BLaER1 treated with 17β-estradiol and CSF1 and Interleukin-3, amounts not matched to agents 10 nM and 100 nM (cell line): ENCODE measurements around the gene PANX1.

Experiments
- H3K27ac ChIP-seq, 11 experiments: shearing (Covaris generic); formaldehyde crosslinking; 2 replicates each; pipeline ENCODE4 v1.8.1; 2022
- H3K27me3 ChIP-seq, 11 experiments: shearing (Covaris generic); formaldehyde crosslinking; 2 replicates each; pipeline ENCODE4 v1.8.1; 2022
- H3K36me3 ChIP-seq, 11 experiments: shearing (Covaris generic); formaldehyde crosslinking; 2 replicates each; pipeline ENCODE4 v1.8.1; 2022
- H3K4me1 ChIP-seq, 10 experiments: shearing (Covaris generic); formaldehyde crosslinking; 2 replicates each; pipeline ENCODE4 v1.8.1; 2022
- H3K4me2 ChIP-seq, 11 experiments: shearing (Covaris generic); formaldehyde crosslinking; 2 replicates each; pipeline ENCODE4 v1.8.1; 2022
- H3K4me3 ChIP-seq, 10 experiments: shearing (Covaris generic); formaldehyde crosslinking; 2 replicates each; pipeline ENCODE4 v1.8.1; 2022
- H3K9ac ChIP-seq, 11 experiments: shearing (Covaris generic); formaldehyde crosslinking; 2 replicates each; pipeline ENCODE4 v1.8.1; 2022
- H3K9me3 ChIP-seq, 11 experiments: shearing (Covaris generic); formaldehyde crosslinking; replicated peaks in 1 of 11; 2 replicates each; pipeline ENCODE4 v1.8.1; 2022
- H4K20me1 ChIP-seq, 11 experiments: shearing (Covaris generic); formaldehyde crosslinking; 2 replicates each; pipeline ENCODE4 v1.8.1; 2022
- Cebpa-rat ChIP-seq, 11 experiments: shearing (Covaris generic); IDR thresholded peaks; 2 replicates each; pipeline ENCODE4 v1.8.1; 2022

The PANX1 gene

GRCh38 chr11:94127638-94128037, 1.0 kb upstream of the PANX1 start:
- H3K9ac ChIP-seq, result peak overlapping the region; percentile 83 to 96 (median 92); a peak in 21 of 22 replicates
- H3K4me2 ChIP-seq, result peak overlapping the region; percentile 86 to 96 (median 90)
- no peaks in the 10 kb centered on the region for H3K27me3 ChIP-seq
- H3K9me3 ChIP-seq, result peaks cover 10 to 31% (median 20%) of the 10 kb centered on the region in 11 experiments; a peak in 20 of 22 replicates
- H3K4me1 ChIP-seq, result peaks cover 44 to 48% (median 46%) of the 10 kb centered on the region in 10 experiments
- no peak for TF ChIP-seq Cebpa-rat (IDR thresholded peaks at IDR 0.05)
- peak overlapping the region in 9 of 11 experiments; percentile 85 to 94 (median 93); a peak in 15 of 22 replicates for H3K27ac ChIP-seq
- H3K4me3 ChIP-seq, result peak overlapping the region; percentile 75 to 95 (median 85)
- H4K20me1 ChIP-seq, result peaks cover 0 to 33% (median 24%) of the 10 kb centered on the region in 11 experiments; a peak in 15 of 22 replicates
- no peaks in the 10 kb centered on the region; a peak in 3 of 22 replicates for H3K36me3 ChIP-seq

GRCh38 chr11:94128291-94128745, 323 bp upstream of the PANX1 start:
- H3K27ac ChIP-seq, result peak overlapping the region; percentile 72 to 94 (median 92); a peak in 21 of 22 replicates
- no peaks in the 10 kb centered on the region for H3K27me3 ChIP-seq
- H3K4me3 ChIP-seq, result peak overlapping the region; percentile 75 to 95 (median 85)
- H3K9me3 ChIP-seq, result peaks cover 10 to 27% (median 20%) of the 10 kb centered on the region in 11 experiments; a peak in 20 of 22 replicates
- TF ChIP-seq Cebpa-rat (IDR thresholded peaks at IDR 0.05), result no peak
- peaks cover 48 to 55% (median 52%) of the 10 kb centered on the region in 10 experiments for H3K4me1 ChIP-seq
- H3K36me3 ChIP-seq, result peaks cover 0 to 3% (median 0%) of the 10 kb centered on the region in 11 experiments; a peak in 4 of 22 replicates
- H3K4me2 ChIP-seq, result peak overlapping the region; percentile 86 to 96 (median 90)
- peaks cover 0 to 40% (median 31%) of the 10 kb centered on the region in 11 experiments; a peak in 19 of 22 replicates for H4K20me1 ChIP-seq
- peak overlapping the region; percentile 83 to 96 (median 92) for H3K9ac ChIP-seq

- Histone ChIP-seq H3K4me1 (peaks cover 62 to 69% (median 66%) of the 10 kb centered on the region in 10 experiments), H3K36me3 (peaks cover 0 to 7% (median 0%) of the 10 kb centered on the region in 11 experiments; a peak in 5 of 22 replicates), H3K9ac (peak overlapping the region; percentile 83 to 96 (median 92)), H3K27ac (peak overlapping the region; percentile 72 to 94 (median 92)), H3K27me3 (no peaks in the 10 kb centered on the region), H3K9me3 (peaks cover 9 to 15% (median 13%) of the 10 kb centered on the region in 11 experiments; a peak in 20 of 22 replicates), H3K4me3 (peak overlapping the region; percentile 75 to 95 (median 85)), H4K20me1 (peaks cover 0 to 54% (median 45%) of the 10 kb centered on the region in 11 experiments; a peak in 19 of 22 replicates), H3K4me2 (peak overlapping the region; percentile 86 to 96 (median 90))
- TF ChIP-seq Cebpa-rat (IDR thresholded peaks at IDR 0.05), result no peak
Observed at GRCh38 chr11:94129512-94130297, 1.1 kb downstream of the PANX1 start.

GRCh38 chr11:94130298-94131046, 1.8 kb downstream of the PANX1 start:
- Histone ChIP-seq H3K9me3 (peaks cover under 1 to 14% (median 6%) of the 10 kb centered on the region in 11 experiments; a peak in 19 of 22 replicates), H3K4me1 (peaks cover 70 to 76% (median 74%) of the 10 kb centered on the region in 10 experiments), H3K27me3 (no peaks in the 10 kb centered on the region), H3K27ac (peak overlapping the region; percentile 72 to 94 (median 92); a peak in 20 of 22 replicates), H3K4me3 (peak overlapping the region; percentile 75 to 95 (median 85)), H3K4me2 (peak overlapping the region; percentile 86 to 96 (median 90)), H3K9ac (peak overlapping the region; percentile 83 to 96 (median 92)), H3K36me3 (peaks cover 0 to 15% (median 2%) of the 10 kb centered on the region in 11 experiments; a peak in 10 of 22 replicates), H4K20me1 (peaks cover 6 to 62% (median 50%) of the 10 kb centered on the region in 11 experiments; a peak in 19 of 22 replicates)
- TF ChIP-seq Cebpa-rat (IDR thresholded peaks at IDR 0.05), result peak in 2 of 11 experiments; percentile 54 to 55; a peak in 2 of 22 replicates

- H4K20me1 ChIP-seq, result peaks cover 7 to 64% (median 50%) of the 10 kb centered on the region in 11 experiments; a peak in 19 of 22 replicates
- no peaks in the 10 kb centered on the region for H3K27me3 ChIP-seq
- peaks cover 0 to 22% (median 7%) of the 10 kb centered on the region in 11 experiments; a peak in 12 of 22 replicates for H3K36me3 ChIP-seq
- H3K4me1 ChIP-seq, result peaks cover 77 to 84% (median 81%) of the 10 kb centered on the region in 10 experiments
- peak overlapping the region in 9 of 11 experiments; percentile 6 to 94 (median 85); a peak in 11 of 22 replicates for H3K27ac ChIP-seq
- H3K4me3 ChIP-seq, result peak overlapping the region; percentile 75 to 95 (median 85); a peak in 19 of 20 replicates
- no peak for TF ChIP-seq Cebpa-rat (IDR thresholded peaks at IDR 0.05)
- peak overlapping the region in 7 of 11 experiments; percentile 15 to 95 (median 89); a peak in 9 of 22 replicates for H3K9ac ChIP-seq
- peaks cover 0 to 14% (median 8%) of the 10 kb centered on the region in 11 experiments; a peak in 16 of 22 replicates for H3K9me3 ChIP-seq
- peak overlapping the region; percentile 86 to 96 (median 90) for H3K4me2 ChIP-seq
Observed at GRCh38 chr11:94131047-94131717, 2.5 kb downstream of the PANX1 start.

GRCh38 chr11:94131718-94132115, 3.1 kb downstream of the PANX1 start:
- H3K27me3 ChIP-seq, result no peaks in the 10 kb centered on the region
- H3K4me3 ChIP-seq, result peak overlapping the region in 7 of 10 experiments; percentile 75 to 95 (median 85); a peak in 9 of 20 replicates
- peaks cover 82 to 88% (median 85%) of the 10 kb centered on the region in 10 experiments for H3K4me1 ChIP-seq
- TF ChIP-seq Cebpa-rat (IDR thresholded peaks at IDR 0.05), result no peak
- H3K27ac ChIP-seq, result peak overlapping the region in 7 of 11 experiments; percentile 13 to 94 (median 91); a peak in 6 of 22 replicates
- H3K4me2 ChIP-seq, result peak overlapping the region; percentile 86 to 96 (median 90)
- peaks cover 0 to 27% (median 10%) of the 10 kb centered on the region in 11 experiments; a peak in 13 of 22 replicates for H3K36me3 ChIP-seq
- peaks cover 7 to 64% (median 50%) of the 10 kb centered on the region in 11 experiments; a peak in 19 of 22 replicates for H4K20me1 ChIP-seq
- H3K9me3 ChIP-seq, result peaks cover 1 to 20% (median 13%) of the 10 kb centered on the region in 11 experiments
- peak overlapping the region in 4 of 11 experiments; percentile 83 to 90 (median 88); a peak in 4 of 22 replicates for H3K9ac ChIP-seq

GRCh38 chr11:94132152-94132558, 3.5 kb downstream of the PANX1 start:
- Histone ChIP-seq H3K9ac (peak overlapping the region in 1 of 11 experiments; percentile 16; a peak in 1 of 22 replicates), H3K4me2 (peak overlapping the region; percentile 86 to 96 (median 90); a peak in 21 of 22 replicates), H4K20me1 (peaks cover 7 to 64% (median 50%) of the 10 kb centered on the region in 11 experiments; a peak in 19 of 22 replicates), H3K4me3 (peak overlapping the region in 1 of 10 experiments; percentile 85; a peak in 1 of 20 replicates), H3K4me1 (peaks cover 79 to 88% (median 84%) of the 10 kb centered on the region in 10 experiments), H3K36me3 (peaks cover 0 to 31% (median 14%) of the 10 kb centered on the region in 11 experiments; a peak in 16 of 22 replicates), H3K9me3 (peaks cover 6 to 24% (median 17%) of the 10 kb centered on the region in 11 experiments), H3K27me3 (no peaks in the 10 kb centered on the region), H3K27ac (peak overlapping the region in 1 of 11 experiments; percentile 15; a peak in 3 of 22 replicates)
- no peak for TF ChIP-seq Cebpa-rat (IDR thresholded peaks at IDR 0.05)
